Endodermal cell (in vitro differentiated cells): Measurements from ENCODE around the gene ACVR1. TPM values are rescaled to one million over a fixed set of nuclear protein-coding genes. Genes with fewer than 3 reads are reported as not detected.

Source experiments
- DNase-seq: peaks from one replicate; pipeline ENCODE4 v3.0.0-alpha.2; 2017
- H3K27ac ChIP-seq: 2 replicates; pipeline ENCODE4 v1.5.1; 2013; ENCODE audit warnings: mild to moderate bottlenecking, low read depth, low read length, moderate library complexity
- H3K27me3 ChIP-seq: 2 replicates; pipeline ENCODE4 v1.6.1; 2013; ENCODE audit warnings: mild to moderate bottlenecking, low read length, moderate library complexity; ENCODE audit not compliant: insufficient read depth, control insufficient read depth, poor library complexity, severe bottlenecking
- H3K36me3 ChIP-seq: 2 replicates; pipeline ENCODE4 v1.7.0; 2013; ENCODE audit warnings: mild to moderate bottlenecking, low read length, moderate library complexity; ENCODE audit not compliant: control insufficient read depth, insufficient read depth
- H3K4me1 ChIP-seq: one replicate; pipeline ENCODE4 v1.7.0; 2013; ENCODE audit warnings: low read length; ENCODE audit not compliant: control insufficient read depth, insufficient read depth
- H3K4me3 ChIP-seq: 2 replicates; pipeline ENCODE4 v1.5.1; 2013; ENCODE audit warnings: mild to moderate bottlenecking, low read length, moderate library complexity
- H3K9ac ChIP-seq: 2 replicates; pipeline ENCODE4 v1.6.1; 2013; ENCODE audit warnings: mild to moderate bottlenecking, low read length, moderate library complexity; ENCODE audit not compliant: poor library complexity, severe bottlenecking; ENCODE audit errors: extremely low read depth
- H3K9me3 ChIP-seq: 2 replicates; pipeline ENCODE4 v1.6.1; 2013; ENCODE audit warnings: mild to moderate bottlenecking, low read length, moderate library complexity; ENCODE audit not compliant: control insufficient read depth
- H3K27ac Mint-ChIP-seq: 2 replicates; pipeline ENCODE4 v1.8.0; 2020; ENCODE audit warnings: mixed read lengths
- H3K27me3 Mint-ChIP-seq: 2 replicates; pipeline ENCODE4 v1.8.0; 2021; ENCODE audit warnings: mild to moderate bottlenecking, mixed read lengths; ENCODE audit not compliant: insufficient read depth
- H3K36me3 Mint-ChIP-seq: 2 replicates; pipeline ENCODE4 v1.8.0; 2020; ENCODE audit warnings: low read depth, mixed read lengths
- H3K4me1 Mint-ChIP-seq: 2 replicates; pipeline ENCODE4 v1.8.0; 2020; ENCODE audit warnings: mixed read lengths
- H3K4me3 Mint-ChIP-seq: 2 replicates; pipeline ENCODE4 v1.8.0; 2020; ENCODE audit warnings: mild to moderate bottlenecking, moderate library complexity, mixed read lengths
- H3K9me3 Mint-ChIP-seq: 2 replicates; pipeline ENCODE4 v1.8.0; 2020; ENCODE audit warnings: mild to moderate bottlenecking, mixed read lengths
- CTCF ChIP-seq: fragments of 200-600 bp; sonication (generic); conservative IDR thresholded peaks from 2 replicates; pipeline ENCODE4 v1.5.0; 2021; ENCODE audit warnings: antibody characterized with exemption, mild to moderate bottlenecking
- WGBS, 2 experiments: methylation state at CpG; one replicate each; pipeline versions ENCODE4 v1.1.5 to v1.1.7; 2013; ENCODE audit warnings: missing lambda C conversion rate in 2 of 2, mixed read lengths in 1 of 2; ENCODE audit not compliant: insufficient coverage in 1 of 2, insufficient read length in 1 of 2; 5-methylcytosine and 5-hydroxymethylcytosine counted together
- total RNA-seq, 2 donors: library from RNA; stranded (reverse); fragmentation: NEBNext Ultra II Directional in 1 of 2; extraction: Animal tissue kit (Norgen Biotek cat#: 25700) in 1 of 2; gene quantifications; 2 replicates in 1 of 2; 3 replicates in 1 of 2; pipeline ENCODE4 v1.2.1, GENCODE V29; 2021

ACVR1 gene
- total RNA-seq, 2 donors from 2014 or later = 21.1 to 26.9 TPM

- H3K4me1 Mint-ChIP-seq = peaks cover 34% of the 10 kb centered on the region
- no peak overlapping the region for H3K4me3 Mint-ChIP-seq
- no peaks in the 10 kb centered on the region for H3K36me3 Mint-ChIP-seq
- no peak for TF ChIP-seq CTCF
- no peaks in the 10 kb centered on the region for H3K27me3 Mint-ChIP-seq
- Histone ChIP-seq H3K4me3 (no peak overlapping the region), H3K27ac (no peak overlapping the region), H3K4me1 (peaks cover 20% of the 10 kb centered on the region), H3K27me3 (no peaks in the 10 kb centered on the region), H3K9ac (no peak overlapping the region), H3K36me3 (no peaks in the 10 kb centered on the region), H3K9me3 (no peaks in the 10 kb centered on the region)
- H3K27ac Mint-ChIP-seq = no peak overlapping the region
- no peaks in the 10 kb centered on the region for H3K9me3 Mint-ChIP-seq
- WGBS, 2 experiments = 92 to 96% methylated on average over 5 of the region's 5 CpGs
- no peak for DNase-seq
These were observed 85.3 kb downstream of the ACVR1 start for GRCh38 chr2:157790780-157791179.

GRCh38 chr2:157789933-157790511 is 86.1 kb downstream of the ACVR1 start:
- Histone ChIP-seq H3K9ac (no peak overlapping the region), H3K4me1 (peaks cover 27% of the 10 kb centered on the region), H3K9me3 (no peaks in the 10 kb centered on the region), H3K27me3 (no peaks in the 10 kb centered on the region), H3K27ac (no peak overlapping the region), H3K4me3 (no peak overlapping the region), H3K36me3 (no peaks in the 10 kb centered on the region)
- TF ChIP-seq CTCF = no peak
- Mint-ChIP-seq H3K9me3 (no peaks in the 10 kb centered on the region), H3K4me1 (peaks cover 41% of the 10 kb centered on the region), H3K36me3 (no peaks in the 10 kb centered on the region), H3K27me3 (no peaks in the 10 kb centered on the region), H3K4me3 (no peak overlapping the region), H3K27ac (no peak overlapping the region)
- 87 to 93% methylated on average over 4 of the region's 4 CpGs for WGBS, 2 experiments
- DNase-seq = no peak

- peaks cover 48% of the 10 kb centered on the region for H3K4me1 Mint-ChIP-seq
- peaks cover 34% of the 10 kb centered on the region for H3K4me1 ChIP-seq
- H3K36me3 Mint-ChIP-seq = no peaks in the 10 kb centered on the region
- H3K27me3 ChIP-seq = no peaks in the 10 kb centered on the region
- H3K27ac ChIP-seq = no peak overlapping the region
- H3K27me3 Mint-ChIP-seq = no peaks in the 10 kb centered on the region
- H3K9me3 ChIP-seq = no peaks in the 10 kb centered on the region
- no peak overlapping the region for H3K27ac Mint-ChIP-seq
- no peak for DNase-seq
- H3K36me3 ChIP-seq = no peaks in the 10 kb centered on the region
- no peaks in the 10 kb centered on the region for H3K9me3 Mint-ChIP-seq
- 90 to 100% methylated on average over 2 to 3 of the region's 3 CpGs for WGBS, 2 experiments
- no peak overlapping the region for H3K4me3 Mint-ChIP-seq
- H3K9ac ChIP-seq = no peak overlapping the region
- no peak for TF ChIP-seq CTCF
- no peak overlapping the region for H3K4me3 ChIP-seq
These were observed 86.9 kb downstream of the ACVR1 start for GRCh38 chr2:157789256-157789655.
